A673 (cell line): ENCODE measurements around the gene DOCK1.

ENCODE experiments used
- CTCF ChIP-seq: fragments of 300-800, 200-600 bp; sonication (generic); conservative IDR thresholded peaks from 2 replicates; pipeline ENCODE4 v1.5.1; 2017; ENCODE audit warnings: low read depth, mild to moderate bottlenecking, antibody characterized with exemption, low read length, moderate library complexity, mixed read lengths
- EZH2 ChIP-seq: fragments of 200-600 bp; sonication (generic); IDR thresholded peaks from 2 replicates; pipeline ENCODE4 v1.6.1; 2017; ENCODE audit warnings: borderline replicate concordance, low read depth, mild to moderate bottlenecking, mixed read lengths, antibody characterized with exemption, low read length; ENCODE audit not compliant: poor library complexity, severe bottlenecking

GRCh38 chr10:127028556-127028955 lies 123.3 kb downstream of the DOCK1 start:
- TF ChIP-seq CTCF = no peak
- TF ChIP-seq EZH2 = no peak
